HG02759 (cell line): ENCODE results near the gene TMEM175.

Experiments used
- ATAC-seq: cut with Tn5 transposase; IDR thresholded peaks from one replicate; pipeline ENCODE4 v1.9.1; 2021; ENCODE audit warnings: mild to moderate bottlenecking, moderate library complexity; ENCODE audit not compliant: unreplicated experiment

The TMEM175 gene

GRCh38 chr4:1001561-1002130 is 69.4 kb downstream of the TMEM175 start:
- no peak for ATAC-seq

- no peak for ATAC-seq
Measured at GRCh38 chr4:1002131-1002630, 69.9 kb downstream of the TMEM175 start.

GRCh38 chr4:1002631-1003251 is 70.5 kb downstream of the TMEM175 start:
- no peak for ATAC-seq

GRCh38 chr4:1003271-1004070 is 71.2 kb downstream of the TMEM175 start:
- ATAC-seq: no peak

- ATAC-seq: no peak
Measured at GRCh38 chr4:1004071-1004418, 71.8 kb downstream of the TMEM175 start.

- no peak for ATAC-seq
Measured at GRCh38 chr4:1004557-1005485, 72.6 kb downstream of the TMEM175 start.

- ATAC-seq: no peak
Measured at GRCh38 chr4:1006856-1007255, 74.6 kb downstream of the TMEM175 start.
